Thyroid gland (tissue), 4 donors: ENCODE data around the gene SERPINF2.

Source experiments
- CTCF ChIP-seq, 6 experiments: fragments of 200-600 bp in 3 of 6; fragments of 450-650 bp in 3 of 6; sonication (generic) in 3 of 6; IDR thresholded peaks; one replicate each; pipeline ENCODE4 v1.5.1; 2016 to 2019; ENCODE audit warnings: antibody characterized with exemption in 6 of 6, mild to moderate bottlenecking in 2 of 6, inconsistent platforms in 1 of 6, moderate library complexity in 1 of 6
- POLR2A ChIP-seq, 2 donors: fragments of 450-650 bp; IDR thresholded peaks; one replicate each; pipeline ENCODE4 v1.6.1; 2017; ENCODE audit warnings: antibody characterized with exemption in 2 of 2, mild to moderate bottlenecking in 2 of 2, moderate library complexity in 1 of 2

DNA sequence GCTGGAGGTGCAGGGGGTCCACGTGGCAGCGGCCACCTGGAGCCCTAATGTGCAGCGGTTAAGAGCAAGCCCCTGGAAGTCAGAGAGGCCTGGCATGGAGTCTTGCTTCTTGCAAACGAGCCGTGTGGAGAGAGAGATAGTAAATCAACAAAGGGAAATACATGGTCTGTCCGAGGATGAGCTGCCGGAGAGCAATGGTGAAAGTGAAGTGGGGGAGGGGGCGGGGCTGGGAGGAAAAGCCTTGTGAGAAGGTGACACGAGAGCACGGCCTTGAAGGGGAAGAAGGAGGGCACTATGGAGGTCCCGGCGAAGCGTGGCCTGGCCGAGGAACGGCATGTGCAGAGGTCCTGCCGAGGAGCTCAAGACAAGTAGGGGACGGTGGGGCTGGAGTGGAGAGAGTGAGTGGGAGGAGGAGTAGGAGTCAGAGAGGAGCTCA lies 13.2 kb downstream of the SERPINF2 start:
- TF ChIP-seq POLR2A (IDR thresholded peaks at IDR 0.05) (no peak), CTCF (IDR thresholded peaks at IDR 0.05) (no peak)
